Hepatocyte (in vitro differentiated cells): ENCODE data around the gene TEAD1. TPM values are rescaled to one million over a fixed set of nuclear protein-coding genes. Genes with fewer than 3 reads are reported as not detected.

Experiments
- DNase-seq: peaks from one replicate; pipeline ENCODE4 v3.0.0-alpha.2; 2016; ENCODE audit warnings: low spot score
- H2AFZ ChIP-seq: fragments of 200-600 bp; sonication (generic); 2 replicates; pipeline ENCODE4 v1.6.0; 2016; ENCODE audit warnings: antibody characterized with exemption, mild to moderate bottlenecking
- H3K27ac ChIP-seq: fragments of 200-600 bp; sonication (generic); 2 replicates; pipeline ENCODE4 v1.5.1; 2016; ENCODE audit warnings: mild to moderate bottlenecking
- H3K27me3 ChIP-seq: fragments of 200-600 bp; sonication (generic); 2 replicates; pipeline ENCODE4 v1.6.1; 2016
- H3K36me3 ChIP-seq: fragments of 200-600 bp; sonication (generic); replicated peaks from 2 replicates; pipeline ENCODE4 v1.5.1; 2016; ENCODE audit warnings: low read depth; ENCODE audit not compliant: insufficient read depth
- H3K4me1 ChIP-seq: fragments of 200-600 bp; sonication (generic); 2 replicates; pipeline ENCODE4 v1.5.1; 2016; ENCODE audit warnings: mild to moderate bottlenecking, moderate library complexity; ENCODE audit not compliant: insufficient read depth
- H3K4me2 ChIP-seq: fragments of 200-600 bp; sonication (generic); 2 replicates; pipeline ENCODE4 v1.6.0; 2016
- H3K4me3 ChIP-seq: fragments of 200-600 bp; sonication (generic); 2 replicates; pipeline ENCODE4 v1.5.1; 2016; ENCODE audit warnings: mild to moderate bottlenecking
- H3K79me2 ChIP-seq: fragments of 200-600 bp; sonication (generic); 2 replicates; pipeline ENCODE4 v1.6.0; 2017; ENCODE audit warnings: mild to moderate bottlenecking
- H3K9me2 ChIP-seq: fragments of 200-600 bp; sonication (generic); replicated peaks from 2 replicates; pipeline ENCODE4 v1.6.0; 2017; ENCODE audit warnings: mild to moderate bottlenecking; ENCODE audit not compliant: insufficient read depth
- H3K9me3 ChIP-seq: fragments of 200-600 bp; sonication (generic); 2 replicates; pipeline ENCODE4 v1.5.1; 2016; ENCODE audit warnings: low read depth, mild to moderate bottlenecking
- H4K20me1 ChIP-seq: fragments of 200-600 bp; sonication (generic); 2 replicates; pipeline ENCODE4 v1.6.0; 2016; ENCODE audit warnings: mild to moderate bottlenecking; ENCODE audit not compliant: insufficient read depth, poor library complexity, severe bottlenecking
- EZH2 ChIP-seq: fragments of 200-600 bp; sonication (generic); IDR thresholded peaks from 2 replicates; pipeline ENCODE4 v1.6.1; 2016; ENCODE audit warnings: antibody characterized with exemption, mild to moderate bottlenecking, borderline replicate concordance
- EZH2phosphoT487 ChIP-seq: fragments of 200-600 bp; sonication (generic); IDR thresholded peaks from one replicate; pipeline ENCODE4 v1.6.1; 2018; ENCODE audit warnings: antibody characterized with exemption, mild to moderate bottlenecking, low read depth, moderate library complexity; ENCODE audit not compliant: unreplicated experiment, severe bottlenecking
- whole genome bisulfite sequencing: methylation state at CpG from one replicate; pipeline ENCODE4 v1.1.6; 2016; ENCODE audit warnings: low lambda C conversion rate; ENCODE audit errors: missing lambda C conversion rate; 5-methylcytosine and 5-hydroxymethylcytosine counted together
- polyA plus RNA-seq: library from polyadenylated mRNA; unstranded; fragments of >200 nt; fragmentation: Nextera tagmentation; extraction: Ambion mirVana; gene quantifications from 2 replicates; pipeline ENCODE4 v1.2.1, GENCODE V29; 2016
- total RNA-seq: library from RNA; depleted of rRNA; stranded (reverse); fragments of >200 nt; gene quantifications from 2 replicates; pipeline ENCODE4 v1.2.3, GENCODE V29; 2014
- TF ChIP-seq, protein P1 (sequence below): fragments of 200-600 bp; sonication (generic); IDR thresholded peaks from 2 replicates; pipeline ENCODE4 v1.5.1; 2016; ENCODE audit warnings: antibody characterized with exemption, mild to moderate bottlenecking; ENCODE audit not compliant: poor library complexity

Gene TEAD1
- total and polyA plus RNA-seq, 2 experiments from 2014 or later = 37.2 to 82.2 TPM

- peaks cover 25% of the 10 kb centered on the region for H3K4me1 ChIP-seq
- WGBS = 79% methylated on average over 1 of the region's 1 CpG
- no peaks in the 10 kb centered on the region for H3K9me3 ChIP-seq
- no peak overlapping the region for H2AFZ ChIP-seq
- no peaks in the 10 kb centered on the region for H3K36me3 ChIP-seq
- peaks cover 30% of the 10 kb centered on the region for H4K20me1 ChIP-seq
- peaks cover 100% of the 10 kb centered on the region for H3K79me2 ChIP-seq
- H3K9me2 ChIP-seq = no peaks in the 10 kb centered on the region
- no peak overlapping the region for H3K27ac ChIP-seq
- DNase-seq = no peak
- no peaks in the 10 kb centered on the region for H3K27me3 ChIP-seq
- no peak overlapping the region for H3K4me3 ChIP-seq
- TF ChIP-seq, protein P1, sequence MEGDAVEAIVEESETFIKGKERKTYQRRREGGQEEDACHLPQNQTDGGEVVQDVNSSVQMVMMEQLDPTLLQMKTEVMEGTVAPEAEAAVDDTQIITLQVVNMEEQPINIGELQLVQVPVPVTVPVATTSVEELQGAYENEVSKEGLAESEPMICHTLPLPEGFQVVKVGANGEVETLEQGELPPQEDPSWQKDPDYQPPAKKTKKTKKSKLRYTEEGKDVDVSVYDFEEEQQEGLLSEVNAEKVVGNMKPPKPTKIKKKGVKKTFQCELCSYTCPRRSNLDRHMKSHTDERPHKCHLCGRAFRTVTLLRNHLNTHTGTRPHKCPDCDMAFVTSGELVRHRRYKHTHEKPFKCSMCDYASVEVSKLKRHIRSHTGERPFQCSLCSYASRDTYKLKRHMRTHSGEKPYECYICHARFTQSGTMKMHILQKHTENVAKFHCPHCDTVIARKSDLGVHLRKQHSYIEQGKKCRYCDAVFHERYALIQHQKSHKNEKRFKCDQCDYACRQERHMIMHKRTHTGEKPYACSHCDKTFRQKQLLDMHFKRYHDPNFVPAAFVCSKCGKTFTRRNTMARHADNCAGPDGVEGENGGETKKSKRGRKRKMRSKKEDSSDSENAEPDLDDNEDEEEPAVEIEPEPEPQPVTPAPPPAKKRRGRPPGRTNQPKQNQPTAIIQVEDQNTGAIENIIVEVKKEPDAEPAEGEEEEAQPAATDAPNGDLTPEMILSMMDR = no peak
- TF ChIP-seq EZH2 = no peak
- TF ChIP-seq EZH2phosphoT487 = no peak
- H3K4me2 ChIP-seq = no peak overlapping the region
Observed at GRCh38 chr11:12711496-12711895, 37.3 kb downstream of the TEAD1 start.

- Histone ChIP-seq H3K9me2 (no peaks in the 10 kb centered on the region), H3K27me3 (no peaks in the 10 kb centered on the region), H3K4me2 (no peak overlapping the region), H2AFZ (no peak overlapping the region), H3K27ac (no peak overlapping the region), H3K79me2 (peaks cover 100% of the 10 kb centered on the region), H3K4me3 (no peak overlapping the region), H4K20me1 (peaks cover 30% of the 10 kb centered on the region), H3K4me1 (peaks cover 18% of the 10 kb centered on the region), H3K36me3 (no peaks in the 10 kb centered on the region), H3K9me3 (no peaks in the 10 kb centered on the region)
- DNase-seq = no peak
- WGBS = 94% methylated on average over 4 of the region's 4 CpGs
- TF ChIP-seq EZH2phosphoT487 (no peak), EZH2 (no peak)
- TF ChIP-seq, protein P1 = no peak
Observed at GRCh38 chr11:12712132-12712531, 37.9 kb downstream of the TEAD1 start.

GRCh38 chr11:12715131-12715530 is 40.9 kb downstream of the TEAD1 start:
- WGBS = 84% methylated on average over 4 of the region's 4 CpGs
- Histone ChIP-seq H3K4me3 (no peak overlapping the region), H3K9me3 (no peaks in the 10 kb centered on the region), H3K27me3 (no peaks in the 10 kb centered on the region), H3K4me1 (peaks cover 5% of the 10 kb centered on the region), H3K79me2 (peaks cover 99% of the 10 kb centered on the region), H4K20me1 (peaks cover 13% of the 10 kb centered on the region), H3K36me3 (no peaks in the 10 kb centered on the region), H3K9me2 (no peaks in the 10 kb centered on the region), H2AFZ (no peak overlapping the region), H3K27ac (no peak overlapping the region), H3K4me2 (no peak overlapping the region)
- TF ChIP-seq, protein P1 = no peak
- TF ChIP-seq EZH2phosphoT487 = no peak
- no peak for TF ChIP-seq EZH2
- no peak for DNase-seq

GRCh38 chr11:12715941-12716340 is 41.7 kb downstream of the TEAD1 start:
- H2AFZ ChIP-seq = no peak overlapping the region
- H3K9me2 ChIP-seq = no peaks in the 10 kb centered on the region
- H3K4me1 ChIP-seq = peaks cover 5% of the 10 kb centered on the region
- H3K4me3 ChIP-seq = no peak overlapping the region
- H3K36me3 ChIP-seq = no peaks in the 10 kb centered on the region
- DNase-seq = no peak
- H3K27ac ChIP-seq = no peak overlapping the region
- H3K79me2 ChIP-seq = peaks cover 99% of the 10 kb centered on the region
- 78% methylated on average over 11 of the region's 11 CpGs for WGBS
- no peak overlapping the region for H3K4me2 ChIP-seq
- no peaks in the 10 kb centered on the region for H3K27me3 ChIP-seq
- peaks cover 8% of the 10 kb centered on the region for H4K20me1 ChIP-seq
- no peaks in the 10 kb centered on the region for H3K9me3 ChIP-seq
- TF ChIP-seq EZH2 = no peak
- no peak for TF ChIP-seq EZH2phosphoT487
- TF ChIP-seq, protein P1 = no peak
